OCI-LY7 (cell line): ENCODE data around the gene STYXL1. TPM values are rescaled to one million over a fixed set of nuclear protein-coding genes. Genes with fewer than 3 reads are reported as not detected.
A peak's percentile ranks its signal among the peaks of the same experiment; 100 is the strongest.
"Not testable (repeated sequence)": the region's sequence is repeated elsewhere in the genome, so short reads cannot be mapped to it uniquely, and the experiment has no call there.

Source experiments
- BruUV-seq: library from RNA; stranded (reverse); fragments of 400-500 nt; replicated peaks from 2 replicates; lab custom pipeline; 2021; lab: Mats Ljungman, UMichigan
- CTCF ChIA-PET: fragments of 300-600 bp; sonication (Branson Sonifier 250); formaldehyde crosslinking; loops from one replicate; lab custom pipeline; 2022; ENCODE audit warnings: antibody characterized with exemption; ENCODE audit not compliant: unreplicated experiment; lab: Charles Lee
- POLR2A ChIA-PET: fragments of 300-600 bp; sonication (Branson Sonifier 250); formaldehyde crosslinking; loops from one replicate; lab custom pipeline; 2022; ENCODE audit warnings: antibody characterized with exemption; lab: Charles Lee
- DNase-seq: peaks from one replicate; pipeline ENCODE4 v3.0.0-alpha.2; 2015; ENCODE audit warnings: low spot score
- H2AFZ ChIP-seq: fragments of 200-600 bp; sonication (generic), shearing (Covaris generic); 2 replicates; pipeline ENCODE4 v1.6.1; 2014; ENCODE audit warnings: mild to moderate bottlenecking, antibody characterized with exemption, low read length, moderate library complexity
- H3K27ac ChIP-seq: fragments of 200-600 bp; sonication (generic); 2 replicates; pipeline ENCODE4 v1.5.1; 2014; ENCODE audit warnings: mixed run types, low read depth, mild to moderate bottlenecking, moderate library complexity, low read length, inconsistent platforms; ENCODE audit not compliant: poor library complexity, severe bottlenecking
- H3K36me3 ChIP-seq: fragments of 200-600 bp; sonication (generic); 2 replicates; pipeline ENCODE4 v1.6.1; 2014; ENCODE audit warnings: mild to moderate bottlenecking, antibody characterized with exemption, low read length, moderate library complexity, mixed read lengths; ENCODE audit not compliant: insufficient read depth
- H3K4me1 ChIP-seq: fragments of 200-600 bp; sonication (generic); 2 replicates; pipeline ENCODE4 v1.5.1; 2014; ENCODE audit warnings: mild to moderate bottlenecking, low read length; ENCODE audit not compliant: insufficient read depth, poor library complexity, severe bottlenecking
- H3K4me2 ChIP-seq: fragments of 200-600 bp; sonication (generic); 2 replicates; pipeline ENCODE4 v1.6.1; 2014; ENCODE audit warnings: mild to moderate bottlenecking, low read length
- H3K4me3 ChIP-seq: fragments of 200-600 bp; sonication (generic); 2 replicates; pipeline ENCODE4 v1.5.1; 2014; ENCODE audit warnings: mild to moderate bottlenecking, low read depth, low read length; ENCODE audit not compliant: poor library complexity, severe bottlenecking
- H3K79me2 ChIP-seq: fragments of 200-600 bp; sonication (generic); 2 replicates; pipeline ENCODE4 v1.6.1; 2016; ENCODE audit warnings: low read depth, mild to moderate bottlenecking, low read length, moderate library complexity, mixed read lengths; ENCODE audit not compliant: insufficient read depth
- H3K9me2 ChIP-seq: fragments of 200-600 bp; sonication (generic); 2 replicates; pipeline ENCODE4 v1.6.1; 2016; ENCODE audit warnings: mild to moderate bottlenecking, low read length, mixed read lengths; ENCODE audit not compliant: insufficient read depth
- H3K9me3 ChIP-seq: fragments of 200-600 bp; sonication (generic); 2 replicates; pipeline ENCODE4 v1.6.1; 2014; ENCODE audit warnings: mild to moderate bottlenecking, mixed run types, low read length, mixed read lengths
- H4K20me1 ChIP-seq: fragments of 200-600 bp; sonication (generic); 2 replicates; pipeline ENCODE4 v1.6.1; 2014; ENCODE audit warnings: mild to moderate bottlenecking, antibody characterized with exemption, low read length, moderate library complexity, mixed read lengths; ENCODE audit not compliant: insufficient read depth
- CTCF ChIP-seq: fragments of 200-600 bp; sonication (generic); conservative IDR thresholded peaks from 2 replicates; pipeline ENCODE4 v1.5.1; 2014; ENCODE audit warnings: mild to moderate bottlenecking, antibody characterized with exemption, low read length, moderate library complexity, mixed read lengths
- EZH2phosphoT487 ChIP-seq: fragments of 200-600 bp; sonication (generic); IDR thresholded peaks from 2 replicates; pipeline ENCODE4 v1.6.1; 2018; ENCODE audit warnings: low read depth, borderline replicate concordance, mild to moderate bottlenecking, mixed run types, antibody characterized with exemption, low read length, moderate library complexity, mixed read lengths
- intact Hi-C: fragments of 100-400 bp; cut with micrococcal nuclease; formaldehyde crosslinking; loops from one replicate; pipeline ENCODE4 v1.10.0; 2022; ENCODE audit not compliant: unreplicated experiment
- total RNA-seq, 2 experiments: library from RNA; depleted of rRNA in 1 of 2; stranded (reverse); fragments of >200 nt in 1 of 2; shearing (Covaris generic) in 1 of 2; gene quantifications; 2 replicates each; pipeline ENCODE4 v1.2.3, GENCODE V29; 2014 to 2022

The STYXL1 gene
- total RNA-seq, 2 experiments from 2014 or later, result 27.6 to 37.4 TPM

- 0 out of 2 replicates have a peak, but pooled peaks cover 6% of the 10 kb centered on the region for H3K36me3 ChIP-seq
These were observed 27.6 kb downstream of the STYXL1 start for GRCh38 chr7:76020031-76020714.

GRCh38 chr7:76018520-76018919 is 29.3 kb downstream of the STYXL1 start:
- H3K4me3 ChIP-seq, H3K79me2 ChIP-seq, H3K4me2 ChIP-seq, H3K9me2 ChIP-seq, DNase-seq, POLR2A ChIA-PET, CTCF ChIA-PET, H3K36me3 ChIP-seq, intact Hi-C loops, H4K20me1 ChIP-seq, H3K9me3 ChIP-seq, H3K4me1 ChIP-seq, H2AFZ ChIP-seq, H3K27ac ChIP-seq: not testable (repeated sequence)
- BruUV-seq, result TSS peak; percentile 51

More at GRCh38 chr7:76020031-76020714, 27.6 kb downstream of the STYXL1 start:
- no peaks in the 10 kb centered on the region for H3K9me3 ChIP-seq
- no peak overlapping the region for H3K27ac ChIP-seq
- ChIA-PET CTCF (interaction anchor here (0.6 to 1.5 kb wide), 6 partner anchors 11 to 156 kb away, joined by 3 to 4 read pairs (median 3); no protein-coding TSS in a partner anchor), POLR2A (interaction anchor here (0.6 to 1.0 kb wide), 3 partner anchors 28 to 495 kb away, joined by 3 read pairs; partner anchors contain the start of genes MDH2 and STYXL1)
- H3K4me3 ChIP-seq, result no peak overlapping the region
- DNase-seq, result peak; percentile 71
- H3K79me2 ChIP-seq, result no peaks in the 10 kb centered on the region
- H4K20me1 ChIP-seq, result no peaks in the 10 kb centered on the region
- H2AFZ ChIP-seq, result no peak overlapping the region
- no peaks in the 10 kb centered on the region for H3K4me1 ChIP-seq
- no peak overlapping the region for H3K4me2 ChIP-seq
- TF ChIP-seq EZH2phosphoT487, result no peak
- peak; percentile 97 for TF ChIP-seq CTCF
- no peaks in the 10 kb centered on the region for H3K9me2 ChIP-seq
- intact Hi-C loops, result loop anchor here (1.0 kb wide), 1 partner anchor 154 kb away; no protein-coding TSS in a partner anchor
- BruUV-seq, result no TSS peak

GRCh38 chr7:76016191-76016947 is 31.4 kb downstream of the STYXL1 start:
- TF ChIP-seq EZH2phosphoT487 (no peak), CTCF (no peak)
- H3K79me2 ChIP-seq, result no peaks in the 10 kb centered on the region
- H3K9me3 ChIP-seq, result no peaks in the 10 kb centered on the region
- H3K27ac ChIP-seq, result no peak overlapping the region
- intact Hi-C loops, result no loop called here
- POLR2A ChIA-PET, result no interaction called here
- H4K20me1 ChIP-seq, result no peaks in the 10 kb centered on the region
- H3K36me3 ChIP-seq, result 0 out of 2 replicates have a peak, but pooled peaks cover 2% of the 10 kb centered on the region
- no peak overlapping the region for H3K4me3 ChIP-seq
- H3K4me2 ChIP-seq, result no peak overlapping the region
- no peak for DNase-seq
- no peaks in the 10 kb centered on the region for H3K9me2 ChIP-seq
- CTCF ChIA-PET, result no interaction called here
- H2AFZ ChIP-seq, result no peak overlapping the region
- peaks cover 11% of the 10 kb centered on the region for H3K4me1 ChIP-seq
- no TSS peak for BruUV-seq
